Measurements from ENCODE around the gene DMD. TPM values are rescaled to one million over a fixed set of nuclear protein-coding genes. Genes with fewer than 3 reads are reported as not detected.

The DMD gene
- total RNA-seq, 2 donors from 2014 or later = 19.6 to 24.9 TPM

GRCh38 chrX:31435592-31435991, 1775.8 kb downstream of the DMD start:
- peaks cover 1% of the 10 kb centered on the region for H3K36me3 Mint-ChIP-seq (ENCODE audit: low read depth)
- peaks cover 24% of the 10 kb centered on the region for H3K9me3 Mint-ChIP-seq
- H3K27ac Mint-ChIP-seq = peak overlapping the region; percentile 19
- H3K27me3 ChIP-seq (ENCODE audit: control insufficient read depth, insufficient read depth, low read length, poor library complexity, severe bottlenecking) = no peaks in the 10 kb centered on the region
- 0 to 5% methylated on average over 1 to 7 of the region's 7 CpGs for WGBS, 2 experiments (ENCODE audit: insufficient coverage in 1 of 2, insufficient read length in 1 of 2)
- H3K4me3 Mint-ChIP-seq = no peak overlapping the region
- peak; percentile 94 for DNase-seq
- no peaks in the 10 kb centered on the region for H3K36me3 ChIP-seq (ENCODE audit: control insufficient read depth, insufficient read depth, low read length)
- H3K4me1 Mint-ChIP-seq = peaks cover 10% of the 10 kb centered on the region
- no peaks in the 10 kb centered on the region for H3K4me1 ChIP-seq (ENCODE audit: control insufficient read depth, insufficient read depth, low read length)
- H3K9ac ChIP-seq (ENCODE audit: extremely low read depth, low read length, poor library complexity, severe bottlenecking) = no peak overlapping the region
- H3K4me3 ChIP-seq (ENCODE audit: low read length) = no peak overlapping the region
- peak overlapping the region; percentile 85 for H3K27ac ChIP-seq (ENCODE audit: low read depth, low read length)
- no peaks in the 10 kb centered on the region for H3K9me3 ChIP-seq (ENCODE audit: control insufficient read depth, low read length)
- TF ChIP-seq CTCF (conservative IDR thresholded peaks at IDR 0.05) = no peak
- H3K27me3 Mint-ChIP-seq (ENCODE audit: insufficient read depth) = no peaks in the 10 kb centered on the region

GRCh38 chrX:31433856-31434255, 1777.5 kb downstream of the DMD start:
- H3K4me1 ChIP-seq (ENCODE audit: control insufficient read depth, insufficient read depth, low read length) = no peaks in the 10 kb centered on the region
- H3K4me1 Mint-ChIP-seq = peaks cover 10% of the 10 kb centered on the region
- no peak for DNase-seq
- no peaks in the 10 kb centered on the region for H3K27me3 ChIP-seq (ENCODE audit: control insufficient read depth, insufficient read depth, low read length, poor library complexity, severe bottlenecking)
- H3K27ac Mint-ChIP-seq = no peak overlapping the region
- H3K27me3 Mint-ChIP-seq (ENCODE audit: insufficient read depth) = no peaks in the 10 kb centered on the region
- H3K9me3 ChIP-seq (ENCODE audit: control insufficient read depth, low read length) = no peaks in the 10 kb centered on the region
- WGBS, 2 experiments (ENCODE audit: insufficient coverage in 1 of 2, insufficient read length in 1 of 2) = no CpG with 5 or more reads among the region's 1 CpG
- H3K9ac ChIP-seq (ENCODE audit: extremely low read depth, low read length, poor library complexity, severe bottlenecking) = no peak overlapping the region
- peaks cover 30% of the 10 kb centered on the region for H3K9me3 Mint-ChIP-seq
- no peak overlapping the region for H3K4me3 Mint-ChIP-seq
- H3K36me3 ChIP-seq (ENCODE audit: control insufficient read depth, insufficient read depth, low read length) = no peaks in the 10 kb centered on the region
- H3K36me3 Mint-ChIP-seq (ENCODE audit: low read depth) = peaks cover 1% of the 10 kb centered on the region
- no peak for TF ChIP-seq CTCF (conservative IDR thresholded peaks at IDR 0.05)
- no peak overlapping the region for H3K27ac ChIP-seq (ENCODE audit: low read depth, low read length)
- H3K4me3 ChIP-seq (ENCODE audit: low read length) = no peak overlapping the region

- H3K4me1 ChIP-seq (ENCODE audit: control insufficient read depth, insufficient read depth, low read length) = no peaks in the 10 kb centered on the region
- no peak overlapping the region for H3K4me3 ChIP-seq (ENCODE audit: low read length)
- no peak overlapping the region for H3K27ac ChIP-seq (ENCODE audit: low read depth, low read length)
- 94 to 98% methylated on average over 5 to 6 of the region's 6 CpGs for WGBS, 2 experiments (ENCODE audit: insufficient coverage in 1 of 2, insufficient read length in 1 of 2)
- H3K4me3 Mint-ChIP-seq = no peak overlapping the region
- no peak for TF ChIP-seq CTCF (conservative IDR thresholded peaks at IDR 0.05)
- no peak for DNase-seq
- H3K9me3 ChIP-seq (ENCODE audit: control insufficient read depth, low read length) = no peaks in the 10 kb centered on the region
- H3K27me3 Mint-ChIP-seq (ENCODE audit: insufficient read depth) = no peaks in the 10 kb centered on the region
- no peak overlapping the region for H3K9ac ChIP-seq (ENCODE audit: extremely low read depth, low read length, poor library complexity, severe bottlenecking)
- no peaks in the 10 kb centered on the region for H3K4me1 Mint-ChIP-seq
- no peaks in the 10 kb centered on the region for H3K36me3 ChIP-seq (ENCODE audit: control insufficient read depth, insufficient read depth, low read length)
- peaks cover 41% of the 10 kb centered on the region for H3K9me3 Mint-ChIP-seq
- H3K36me3 Mint-ChIP-seq (ENCODE audit: low read depth) = peaks cover 1% of the 10 kb centered on the region
- H3K27me3 ChIP-seq (ENCODE audit: control insufficient read depth, insufficient read depth, low read length, poor library complexity, severe bottlenecking) = no peaks in the 10 kb centered on the region
- no peak overlapping the region for H3K27ac Mint-ChIP-seq
Observed at GRCh38 chrX:31429915-31430314, 1781.4 kb downstream of the DMD start.
